Posterior vena cava (tissue), 2 donors: ENCODE results near the gene SOX14. TPM values are rescaled to one million over a fixed set of nuclear protein-coding genes. Genes with fewer than 3 reads are reported as not detected.

Experiments used
- DNase-seq: peaks from one replicate; pipeline ENCODE4 v3.0.0-alpha.2; 2020; ENCODE audit warnings: low spot score
- intact Hi-C, 2 donors: fragments of 100-400 bp; cut with DNase I; formaldehyde crosslinking; loops; one replicate each; pipeline versions ENCODE4 v1.14.1 to v1.14.2; 2022 to 2023
- total RNA-seq, 2 donors: library from RNA; stranded (reverse); fragmentation: NEBNext Ultra II Directional; extraction: Animal tissue kit (Norgen Biotek cat#: 25700); gene quantifications; one replicate each; pipeline ENCODE4 v1.2.1, GENCODE V29; 2021
- donor health status: DM: yes; HTN: yes; CAD: no.
- donor health status: DM: yes; HTN: yes; CAD: no.

SOX14 gene
- total RNA-seq, 2 donors from 2014 or later: not detected

- intact Hi-C loops: no loop called here
Observed at GRCh38 chr3:137766876-137767537, 2.9 kb downstream of the SOX14 start.

GRCh38 chr3:137767538-137768360, 3.6 kb downstream of the SOX14 start:
- no peak for DNase-seq
- intact Hi-C loops: no loop called here

More at GRCh38 chr3:137766876-137767537, 2.9 kb downstream of the SOX14 start:
- no peak for DNase-seq

DNA sequence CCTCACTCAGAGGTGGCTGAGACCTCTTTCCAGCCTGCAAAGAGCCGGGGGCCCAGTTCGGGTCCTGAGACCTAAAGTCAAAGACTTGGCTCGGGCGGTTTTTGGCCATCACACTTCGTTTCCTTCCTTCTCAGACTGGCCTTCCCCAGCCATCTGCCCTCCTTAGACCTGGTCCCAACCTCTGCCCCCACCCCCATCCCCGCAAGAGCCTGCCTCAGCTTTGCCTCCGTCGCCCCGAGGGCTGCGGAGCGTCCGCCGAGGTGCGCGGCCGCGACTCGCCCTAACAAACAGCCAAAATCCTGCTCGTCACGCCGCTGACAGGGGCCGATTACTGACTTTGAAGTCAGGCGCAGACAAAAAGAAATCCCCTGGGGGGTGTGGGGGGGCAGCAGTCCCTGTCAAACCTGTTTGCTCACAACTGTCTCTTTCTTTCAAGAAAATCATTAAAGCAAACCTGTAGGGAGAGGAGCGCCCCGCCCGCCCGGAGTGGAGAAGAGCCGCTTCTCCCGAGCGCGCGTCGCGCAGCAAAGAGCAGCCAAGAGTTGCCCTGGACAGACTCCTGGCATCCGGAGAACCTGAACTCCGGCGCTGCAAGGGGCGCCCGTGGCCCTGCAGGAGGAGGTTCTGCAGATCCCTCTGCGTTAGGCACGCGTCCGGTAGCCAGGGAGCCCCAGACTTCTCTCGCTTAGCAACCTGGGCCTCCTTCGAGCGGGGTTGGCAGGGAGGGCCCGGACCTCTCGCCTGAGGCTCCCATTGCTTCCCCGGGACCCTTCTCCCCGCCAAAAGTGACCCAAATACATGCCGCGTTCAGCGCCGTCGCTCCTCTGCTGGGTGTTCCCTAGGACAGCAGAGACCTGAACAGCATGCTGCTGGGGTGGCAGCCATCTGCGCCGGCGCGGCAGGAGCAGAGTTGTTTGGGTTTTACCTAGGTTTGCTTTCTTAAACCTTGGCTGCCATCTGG, 4.5 kb downstream of the SOX14 start:
- no peak for DNase-seq
- intact Hi-C loops: no loop called here

GRCh38 chr3:137769322-137770065, 5.4 kb downstream of the SOX14 start:
- intact Hi-C loops: no loop called here
- no peak for DNase-seq

DNA sequence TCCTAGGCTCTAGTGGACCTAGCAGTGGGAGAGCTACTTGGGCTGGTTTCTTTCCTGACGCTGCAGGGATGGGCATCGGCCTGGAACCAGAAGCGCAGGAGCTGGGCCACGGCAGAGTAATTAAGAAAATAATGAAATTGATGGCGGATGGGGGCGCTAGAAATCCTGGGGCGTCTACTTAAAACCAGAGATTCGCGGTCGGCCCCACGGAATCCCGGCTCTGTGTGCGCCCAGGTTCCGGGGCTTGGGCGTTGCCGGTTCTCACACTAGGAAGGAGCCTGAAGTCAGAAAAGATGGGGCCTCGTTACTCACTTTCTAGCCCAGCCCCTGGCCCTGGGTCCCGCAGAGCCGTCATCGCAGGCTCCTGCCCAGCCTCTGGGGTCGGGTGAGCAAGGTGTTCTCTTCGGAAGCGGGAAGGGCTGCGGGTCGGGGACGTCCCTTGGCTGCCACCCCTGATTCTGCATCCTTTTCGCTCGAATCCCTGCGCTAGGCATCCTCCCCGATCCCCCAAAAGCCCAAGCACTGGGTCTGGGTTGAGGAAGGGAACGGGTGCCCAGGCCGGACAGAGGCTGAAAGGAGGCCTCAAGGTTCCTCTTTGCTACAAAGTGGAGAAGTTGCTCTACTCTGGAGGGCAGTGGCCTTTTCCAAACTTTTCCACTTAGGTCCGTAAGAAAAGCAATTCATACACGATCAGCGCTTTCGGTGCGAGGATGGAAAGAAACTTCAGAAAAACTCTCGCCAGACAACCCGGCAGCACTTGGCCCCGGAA, 6.1 kb downstream of the SOX14 start:
- no peak for DNase-seq
- intact Hi-C loops: no loop called here

GRCh38 chr3:137770835-137771399, 6.8 kb downstream of the SOX14 start:
- intact Hi-C loops: no loop called here
- DNase-seq: no peak

DNA sequence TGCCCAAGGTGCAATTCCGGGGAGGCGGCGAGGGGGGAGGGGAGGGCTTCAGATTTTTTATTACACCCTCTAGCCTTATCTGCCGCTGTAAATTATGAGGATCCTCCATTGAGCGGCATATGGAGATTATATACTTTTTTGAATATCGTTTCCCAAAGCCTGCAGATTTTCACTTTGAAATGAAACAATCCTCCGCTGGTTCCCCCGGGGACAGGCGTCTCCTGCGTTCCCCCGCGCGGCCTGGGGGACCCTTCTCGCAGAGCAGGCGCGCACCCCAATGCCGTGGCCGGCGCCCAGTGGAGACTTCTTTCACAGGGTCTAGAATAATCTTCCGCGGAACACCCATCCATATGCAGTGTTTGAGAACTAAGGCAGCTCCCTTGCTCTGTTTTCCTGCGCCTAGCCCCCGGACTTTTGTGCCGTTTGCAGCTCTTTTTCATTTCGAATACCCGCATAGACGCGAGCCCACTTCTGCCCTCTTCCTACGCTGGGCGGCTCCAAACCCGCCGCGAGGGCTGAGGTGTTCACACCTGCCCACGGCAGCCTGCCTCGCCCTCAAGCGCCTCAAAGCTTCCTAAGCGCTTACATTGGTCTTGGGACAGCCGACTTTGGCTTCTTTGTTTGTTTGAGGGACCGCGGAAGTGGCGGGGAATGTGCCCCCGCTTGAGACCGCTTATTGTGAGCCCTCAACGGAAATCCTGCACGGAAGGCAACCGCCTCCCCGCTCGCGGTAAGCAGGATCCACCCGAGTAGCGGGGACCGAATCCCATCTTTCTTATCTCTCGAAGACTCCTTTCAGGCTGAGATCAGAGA, 7.5 kb downstream of the SOX14 start:
- no peak for DNase-seq
- intact Hi-C loops: no loop called here

- no peak for DNase-seq
- intact Hi-C loops: no loop called here
Observed at GRCh38 chr3:137772214-137772955, 8.3 kb downstream of the SOX14 start.

DNA sequence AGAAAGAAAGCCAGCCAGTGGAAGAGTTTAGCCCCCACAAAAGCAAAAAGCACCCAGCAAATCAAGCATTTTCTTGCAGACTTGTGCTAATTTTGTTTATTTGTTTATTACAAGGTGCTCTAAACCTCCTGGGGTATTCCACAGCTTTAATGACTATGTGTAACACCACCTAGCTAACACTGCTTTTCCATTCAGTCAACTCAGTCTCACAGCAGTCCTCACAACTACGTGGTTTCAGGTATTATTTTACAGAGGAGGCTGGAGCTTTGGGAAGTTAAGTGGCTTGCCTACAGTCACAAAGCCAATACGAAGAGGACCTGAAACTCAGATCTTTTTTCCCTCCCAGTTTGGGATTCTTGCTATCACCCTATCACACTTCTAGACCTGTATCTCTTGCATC, 14.8 kb downstream of the SOX14 start:
- DNase-seq: no peak
- intact Hi-C loops: no loop called here

DNA sequence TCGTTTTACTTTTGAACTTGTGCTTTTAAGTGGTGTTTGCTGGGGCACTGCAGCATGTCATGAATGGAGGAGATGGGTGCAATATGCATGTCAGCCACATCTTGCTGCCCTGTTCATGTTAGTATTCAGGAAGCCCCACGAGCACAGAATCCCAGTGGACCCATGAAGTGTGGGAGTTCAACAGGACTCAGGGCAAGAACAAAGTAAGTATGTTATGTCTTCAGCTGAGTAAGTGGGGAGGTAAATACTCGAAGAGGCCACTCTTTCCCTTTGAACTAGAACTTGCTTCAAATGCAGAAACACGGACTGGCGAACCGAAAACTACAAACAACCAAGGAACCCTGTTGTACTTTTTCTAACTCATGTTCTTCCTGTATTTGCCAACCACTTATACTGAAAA, 23.4 kb downstream of the SOX14 start:
- DNase-seq: no peak
- intact Hi-C loops: no loop called here

- no peak for DNase-seq
- intact Hi-C loops: no loop called here
Observed at GRCh38 chr3:137789236-137789635, 25.1 kb downstream of the SOX14 start.

- no peak for DNase-seq
- intact Hi-C loops: no loop called here
Observed at GRCh38 chr3:137792626-137793271, 28.6 kb downstream of the SOX14 start.

DNA sequence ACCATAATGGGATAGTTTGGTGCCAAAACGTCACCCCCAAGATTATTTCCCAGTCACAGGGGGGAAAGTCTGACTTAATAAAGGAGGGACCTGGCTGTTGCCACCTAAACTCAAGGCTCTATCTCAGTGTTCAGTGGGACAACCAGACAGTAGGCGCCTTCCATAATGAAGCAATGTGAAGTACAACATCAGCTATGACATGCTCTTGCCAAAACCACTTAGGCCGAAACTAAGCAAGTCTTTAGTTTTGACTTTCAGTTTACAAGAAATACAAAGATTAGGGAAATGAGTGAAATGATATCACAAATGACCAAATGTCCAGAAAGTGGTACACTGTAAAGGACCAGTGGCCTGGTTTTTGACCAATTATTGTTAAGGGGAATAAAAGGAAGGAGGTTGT, 32.9 kb downstream of the SOX14 start:
- no peak for DNase-seq
- intact Hi-C loops: no loop called here

- no peak for DNase-seq
- intact Hi-C loops: no loop called here
Observed at GRCh38 chr3:137803215-137803614, 39.1 kb downstream of the SOX14 start.

DNA sequence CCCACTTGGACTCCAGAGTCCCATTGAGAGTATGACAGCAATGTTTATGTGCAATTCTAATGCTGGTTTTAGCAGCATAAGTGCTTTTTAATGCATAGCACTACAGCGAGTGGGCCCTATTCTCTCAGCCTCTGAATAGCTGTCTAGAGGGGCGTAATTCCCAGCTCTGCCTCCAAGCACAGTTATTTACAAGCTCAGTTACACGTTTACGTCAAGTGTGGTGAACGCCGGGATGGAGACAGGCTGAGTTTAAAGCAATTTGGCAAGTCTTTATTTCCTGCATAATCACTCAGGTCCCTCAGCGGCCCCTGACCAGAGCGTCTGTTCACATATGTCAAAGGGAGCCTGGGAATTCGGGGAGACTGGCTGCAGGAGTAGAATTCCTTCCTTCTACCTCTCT, 43.9 kb downstream of the SOX14 start:
- intact Hi-C loops: no loop called here
- no peak for DNase-seq

- no peak for DNase-seq
- intact Hi-C loops: no loop called here
Observed at GRCh38 chr3:137809509-137809908, 45.4 kb downstream of the SOX14 start.
